ENCODE data around the gene TMEM132C.

TMEM132C gene

GRCh38 chr12:128729628-128730121 is 462.7 kb downstream of the TMEM132C start:
- H3K4me3 ChIP-seq (replicated peaks; ENCODE audit: low read depth, low read length): no peak overlapping the region
- TF ChIP-seq, protein P1, sequence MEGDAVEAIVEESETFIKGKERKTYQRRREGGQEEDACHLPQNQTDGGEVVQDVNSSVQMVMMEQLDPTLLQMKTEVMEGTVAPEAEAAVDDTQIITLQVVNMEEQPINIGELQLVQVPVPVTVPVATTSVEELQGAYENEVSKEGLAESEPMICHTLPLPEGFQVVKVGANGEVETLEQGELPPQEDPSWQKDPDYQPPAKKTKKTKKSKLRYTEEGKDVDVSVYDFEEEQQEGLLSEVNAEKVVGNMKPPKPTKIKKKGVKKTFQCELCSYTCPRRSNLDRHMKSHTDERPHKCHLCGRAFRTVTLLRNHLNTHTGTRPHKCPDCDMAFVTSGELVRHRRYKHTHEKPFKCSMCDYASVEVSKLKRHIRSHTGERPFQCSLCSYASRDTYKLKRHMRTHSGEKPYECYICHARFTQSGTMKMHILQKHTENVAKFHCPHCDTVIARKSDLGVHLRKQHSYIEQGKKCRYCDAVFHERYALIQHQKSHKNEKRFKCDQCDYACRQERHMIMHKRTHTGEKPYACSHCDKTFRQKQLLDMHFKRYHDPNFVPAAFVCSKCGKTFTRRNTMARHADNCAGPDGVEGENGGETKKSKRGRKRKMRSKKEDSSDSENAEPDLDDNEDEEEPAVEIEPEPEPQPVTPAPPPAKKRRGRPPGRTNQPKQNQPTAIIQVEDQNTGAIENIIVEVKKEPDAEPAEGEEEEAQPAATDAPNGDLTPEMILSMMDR (IDR thresholded peaks at IDR 0.05; ENCODE audit: low read length, missing control alignments): no peak
- DNase-seq (ENCODE audit: low read depth): no peak

DNA sequence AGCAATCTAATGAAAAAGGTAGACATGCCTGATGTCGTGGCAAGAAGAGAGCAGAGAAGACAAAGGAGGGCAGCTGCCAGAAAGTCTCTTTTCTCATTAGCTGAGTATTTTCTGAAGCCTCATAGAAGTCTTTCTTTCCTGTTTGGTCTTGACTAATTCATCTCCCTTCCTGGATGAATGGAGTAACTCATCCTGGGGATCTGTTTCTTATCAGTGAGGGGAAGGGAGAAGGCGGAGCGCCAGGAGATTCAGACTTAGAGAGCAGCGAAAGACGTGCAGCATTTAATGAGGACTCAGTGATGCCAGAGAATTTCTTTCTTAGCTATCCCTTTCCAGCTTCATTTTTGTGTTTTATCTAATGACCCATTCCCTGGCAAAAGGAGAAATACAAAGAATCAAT is 467.4 kb downstream of the TMEM132C start:
- H3K4me3 ChIP-seq (replicated peaks; ENCODE audit: low read depth, low read length): no peak overlapping the region
- TF ChIP-seq, protein P1 (IDR thresholded peaks at IDR 0.05; ENCODE audit: low read length, missing control alignments): no peak
- DNase-seq (ENCODE audit: low read depth): no peak

DNA sequence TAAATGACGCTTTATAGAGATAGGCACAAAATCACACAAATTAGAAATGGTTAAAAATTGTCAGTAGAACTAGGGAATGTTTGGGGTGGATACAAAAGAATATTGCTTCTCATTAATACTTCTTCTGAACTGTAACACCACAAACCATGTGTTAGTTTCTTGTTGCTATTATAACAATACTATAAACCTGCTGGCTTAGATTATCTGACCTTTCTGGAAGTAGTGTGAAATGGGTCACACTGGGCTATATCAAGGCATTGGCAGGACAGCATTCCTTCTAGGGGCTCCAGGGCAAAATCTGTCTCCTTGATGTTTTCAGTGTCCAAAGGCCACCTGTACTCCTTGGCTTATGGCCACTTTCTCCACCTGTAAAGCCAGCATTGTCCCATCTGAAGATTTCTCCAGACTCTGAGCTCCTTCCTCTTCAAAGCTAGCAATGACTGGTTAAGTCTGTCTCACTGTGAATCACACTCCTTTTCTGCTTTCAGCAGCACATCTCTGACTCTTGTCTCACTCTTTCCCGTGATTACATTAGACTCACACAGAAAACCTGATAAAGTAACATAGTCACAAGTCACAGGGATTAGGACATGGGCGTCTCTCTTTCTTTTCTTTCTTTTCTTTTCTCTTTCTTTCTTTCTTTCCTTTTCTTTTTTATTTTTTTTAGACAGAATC is 470.5 kb downstream of the TMEM132C start:
- H3K4me3 ChIP-seq (replicated peaks; ENCODE audit: low read depth, low read length): no peak overlapping the region
- TF ChIP-seq, protein P1 (IDR thresholded peaks at IDR 0.05; ENCODE audit: low read length, missing control alignments): no peak
- DNase-seq (ENCODE audit: low read depth): no peak

DNA sequence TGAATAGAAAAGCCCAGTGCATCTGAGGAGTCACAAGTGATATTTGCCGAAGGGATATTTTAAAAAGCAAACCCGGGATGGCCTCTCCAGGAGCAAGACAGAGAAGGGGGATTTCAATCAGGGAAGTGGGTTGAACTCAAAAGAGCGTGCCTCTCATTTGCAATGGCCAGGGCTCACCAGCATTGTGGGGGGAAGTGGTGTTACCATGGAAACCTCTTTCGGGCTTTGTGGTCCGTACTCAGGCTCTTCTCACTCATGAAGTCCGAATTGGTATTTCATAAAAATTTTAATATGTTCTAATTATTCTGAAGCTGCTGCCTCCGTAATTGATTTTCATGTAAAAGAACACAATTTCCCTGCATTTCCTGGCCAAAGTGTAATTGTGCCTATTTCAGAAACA is 476.9 kb downstream of the TMEM132C start:
- TF ChIP-seq, protein P1 (IDR thresholded peaks at IDR 0.05; ENCODE audit: low read length, missing control alignments): no peak
- no peak overlapping the region for H3K4me3 ChIP-seq (replicated peaks; ENCODE audit: low read depth, low read length)
- no peak for DNase-seq (ENCODE audit: low read depth)

GRCh38 chr12:128745772-128746689 is 479.1 kb downstream of the TMEM132C start:
- H3K4me3 ChIP-seq (replicated peaks; ENCODE audit: low read depth, low read length): no peak overlapping the region
- TF ChIP-seq, protein P1 (IDR thresholded peaks at IDR 0.05; ENCODE audit: low read length, missing control alignments): no peak
- DNase-seq (ENCODE audit: low read depth): no peak

GRCh38 chr12:128747441-128747840 is 480.5 kb downstream of the TMEM132C start:
- TF ChIP-seq, protein P1 (IDR thresholded peaks at IDR 0.05; ENCODE audit: low read length, missing control alignments): no peak
- no peak overlapping the region for H3K4me3 ChIP-seq (replicated peaks; ENCODE audit: low read depth, low read length)
- no peak for DNase-seq (ENCODE audit: low read depth)
